ENCODE results near the gene PCDHGB5.

DNA sequence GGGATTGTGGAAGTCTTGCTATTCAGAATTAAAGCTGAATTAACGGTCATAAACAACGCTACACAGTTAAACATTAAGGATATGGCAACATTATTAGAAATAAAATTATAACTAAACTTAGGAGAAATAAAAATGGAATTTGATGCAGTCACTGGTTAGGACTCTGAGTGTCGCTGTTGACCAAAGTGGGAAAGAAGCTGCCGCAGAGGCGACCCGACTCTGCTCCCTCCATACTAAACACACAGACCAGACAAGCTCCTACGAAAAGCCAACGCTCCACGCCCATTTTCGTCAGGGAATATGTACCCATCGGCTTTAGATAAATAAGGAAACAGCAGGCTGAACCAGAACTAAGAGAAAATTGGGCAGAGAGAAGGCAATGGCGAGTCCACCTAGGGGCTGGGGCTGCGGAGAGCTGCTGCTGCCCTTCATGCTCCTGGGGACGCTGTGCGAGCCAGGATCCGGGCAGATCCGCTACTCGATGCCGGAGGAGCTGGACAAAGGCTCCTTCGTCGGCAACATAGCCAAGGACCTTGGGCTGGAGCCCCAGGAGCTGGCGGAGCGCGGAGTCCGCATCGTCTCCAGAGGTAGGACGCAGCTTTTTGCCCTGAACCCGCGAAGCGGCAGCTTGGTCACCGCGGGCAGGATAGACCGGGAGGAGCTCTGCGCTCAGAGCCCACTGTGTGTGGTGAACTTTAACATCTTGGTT lies 33.6 kb upstream of the PCDHGB5 start, which contains the start of gene PCDHGA5:
- TF ChIP-seq USF1 (IDR thresholded peaks at IDR 0.05) (no peak), RAD21 (IDR thresholded peaks at IDR 0.05; ENCODE audit: low read depth) (no peak), FOXM1 (IDR thresholded peaks at IDR 0.05; ENCODE audit: borderline replicate concordance, low read depth) (no peak), EGR1 (IDR thresholded peaks at IDR 0.05) (no peak), CEBPB (IDR thresholded peaks at IDR 0.05) (no peak), EP300 (IDR thresholded peaks at IDR 0.05; ENCODE audit: borderline replicate concordance) (no peak), TEAD4 (IDR thresholded peaks at IDR 0.05) (no peak), CREB1 (IDR thresholded peaks at IDR 0.05; ENCODE audit: low read depth) (no peak), YY1 (IDR thresholded peaks at IDR 0.05; ENCODE audit: low read depth) (no peak)
- TF ChIP-seq, protein P1, sequence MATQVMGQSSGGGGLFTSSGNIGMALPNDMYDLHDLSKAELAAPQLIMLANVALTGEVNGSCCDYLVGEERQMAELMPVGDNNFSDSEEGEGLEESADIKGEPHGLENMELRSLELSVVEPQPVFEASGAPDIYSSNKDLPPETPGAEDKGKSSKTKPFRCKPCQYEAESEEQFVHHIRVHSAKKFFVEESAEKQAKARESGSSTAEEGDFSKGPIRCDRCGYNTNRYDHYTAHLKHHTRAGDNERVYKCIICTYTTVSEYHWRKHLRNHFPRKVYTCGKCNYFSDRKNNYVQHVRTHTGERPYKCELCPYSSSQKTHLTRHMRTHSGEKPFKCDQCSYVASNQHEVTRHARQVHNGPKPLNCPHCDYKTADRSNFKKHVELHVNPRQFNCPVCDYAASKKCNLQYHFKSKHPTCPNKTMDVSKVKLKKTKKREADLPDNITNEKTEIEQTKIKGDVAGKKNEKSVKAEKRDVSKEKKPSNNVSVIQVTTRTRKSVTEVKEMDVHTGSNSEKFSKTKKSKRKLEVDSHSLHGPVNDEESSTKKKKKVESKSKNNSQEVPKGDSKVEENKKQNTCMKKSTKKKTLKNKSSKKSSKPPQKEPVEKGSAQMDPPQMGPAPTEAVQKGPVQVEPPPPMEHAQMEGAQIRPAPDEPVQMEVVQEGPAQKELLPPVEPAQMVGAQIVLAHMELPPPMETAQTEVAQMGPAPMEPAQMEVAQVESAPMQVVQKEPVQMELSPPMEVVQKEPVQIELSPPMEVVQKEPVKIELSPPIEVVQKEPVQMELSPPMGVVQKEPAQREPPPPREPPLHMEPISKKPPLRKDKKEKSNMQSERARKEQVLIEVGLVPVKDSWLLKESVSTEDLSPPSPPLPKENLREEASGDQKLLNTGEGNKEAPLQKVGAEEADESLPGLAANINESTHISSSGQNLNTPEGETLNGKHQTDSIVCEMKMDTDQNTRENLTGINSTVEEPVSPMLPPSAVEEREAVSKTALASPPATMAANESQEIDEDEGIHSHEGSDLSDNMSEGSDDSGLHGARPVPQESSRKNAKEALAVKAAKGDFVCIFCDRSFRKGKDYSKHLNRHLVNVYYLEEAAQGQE (IDR thresholded peaks at IDR 0.05; ENCODE audit: low read depth): no peak
- TF ChIP-seq, protein P2, sequence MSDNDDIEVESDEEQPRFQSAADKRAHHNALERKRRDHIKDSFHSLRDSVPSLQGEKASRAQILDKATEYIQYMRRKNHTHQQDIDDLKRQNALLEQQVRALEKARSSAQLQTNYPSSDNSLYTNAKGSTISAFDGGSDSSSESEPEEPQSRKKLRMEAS (IDR thresholded peaks at IDR 0.05): no peak

Measured in Ishikawa (cell line).